ENCODE measurements around the gene ENTREP1.
"Not testable (repeated sequence)": the region's sequence is repeated elsewhere in the genome, so short reads cannot be mapped to it uniquely, and the experiment has no call there.

Gene ENTREP1

DNA sequence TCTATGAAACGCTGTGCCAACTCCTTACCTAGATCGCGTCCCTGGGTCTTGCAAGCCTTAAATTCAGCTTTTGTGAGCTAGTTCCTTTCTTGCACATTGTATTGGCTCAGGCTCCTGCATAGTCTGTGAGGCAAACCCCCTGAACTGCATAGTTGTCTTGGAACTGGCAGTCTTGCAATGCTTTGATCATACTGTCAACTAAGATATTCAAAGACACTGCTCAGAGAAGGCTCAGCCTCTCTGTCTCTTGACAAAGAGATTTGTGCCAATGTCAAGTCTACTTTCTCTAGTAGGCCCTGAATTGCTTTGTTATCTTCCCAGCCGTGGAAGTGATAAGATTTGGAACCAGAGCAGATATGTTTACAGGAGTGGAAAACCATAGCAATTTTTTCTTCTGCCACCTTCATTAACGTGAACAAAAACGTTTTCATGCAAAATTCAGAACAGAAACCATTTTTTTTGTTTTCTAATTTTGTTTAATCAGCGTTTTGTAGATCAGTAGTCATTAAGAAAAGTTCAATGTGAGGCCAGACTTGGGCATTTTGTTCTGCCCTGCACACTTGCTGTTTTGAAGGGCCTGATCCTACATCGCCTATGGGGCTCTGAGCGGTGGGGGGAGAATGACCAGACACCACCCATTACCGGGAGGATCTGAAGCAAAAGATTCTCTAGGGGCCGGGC lies 27.6 kb upstream of the ENTREP1 start:
- no peak overlapping the region for H3K27ac ChIP-seq
- no peak overlapping the region for H3K4me3 ChIP-seq
- no peak for TF ChIP-seq Cebpa-rat (IDR thresholded peaks at IDR 0.05)
- H4K20me1 ChIP-seq: no peaks in the 10 kb centered on the region
- H3K4me1 ChIP-seq: peaks cover 20% of the 10 kb centered on the region
- H3K9me3 ChIP-seq: no peaks in the 10 kb centered on the region
- H3K36me3 ChIP-seq: no peaks in the 10 kb centered on the region
- H3K9ac ChIP-seq: no peak overlapping the region
- no peak overlapping the region for H3K4me2 ChIP-seq
- H3K27me3 ChIP-seq: no peaks in the 10 kb centered on the region

GRCh38 chr9:69299315-69299714 lies 25.7 kb upstream of the ENTREP1 start:
- Histone ChIP-seq H3K27ac (no peak overlapping the region), H4K20me1 (no peaks in the 10 kb centered on the region), H3K36me3 (no peaks in the 10 kb centered on the region), H3K9ac (no peak overlapping the region), H3K9me3 (no peaks in the 10 kb centered on the region), H3K4me2 (no peak overlapping the region), H3K4me3 (no peak overlapping the region), H3K27me3 (no peaks in the 10 kb centered on the region), H3K4me1 (peaks cover 20% of the 10 kb centered on the region)
- TF ChIP-seq Cebpa-rat (IDR thresholded peaks at IDR 0.05): no peak

GRCh38 chr9:69299826-69300225 lies 25.2 kb upstream of the ENTREP1 start:
- no peaks in the 10 kb centered on the region for H4K20me1 ChIP-seq
- no peak overlapping the region for H3K9ac ChIP-seq
- H3K4me1 ChIP-seq: peaks cover 20% of the 10 kb centered on the region
- no peak overlapping the region for H3K27ac ChIP-seq
- no peak overlapping the region for H3K4me2 ChIP-seq
- TF ChIP-seq Cebpa-rat (IDR thresholded peaks at IDR 0.05): no peak
- H3K9me3 ChIP-seq: no peaks in the 10 kb centered on the region
- H3K36me3 ChIP-seq: no peaks in the 10 kb centered on the region
- H3K4me3 ChIP-seq: no peak overlapping the region
- no peaks in the 10 kb centered on the region for H3K27me3 ChIP-seq

DNA sequence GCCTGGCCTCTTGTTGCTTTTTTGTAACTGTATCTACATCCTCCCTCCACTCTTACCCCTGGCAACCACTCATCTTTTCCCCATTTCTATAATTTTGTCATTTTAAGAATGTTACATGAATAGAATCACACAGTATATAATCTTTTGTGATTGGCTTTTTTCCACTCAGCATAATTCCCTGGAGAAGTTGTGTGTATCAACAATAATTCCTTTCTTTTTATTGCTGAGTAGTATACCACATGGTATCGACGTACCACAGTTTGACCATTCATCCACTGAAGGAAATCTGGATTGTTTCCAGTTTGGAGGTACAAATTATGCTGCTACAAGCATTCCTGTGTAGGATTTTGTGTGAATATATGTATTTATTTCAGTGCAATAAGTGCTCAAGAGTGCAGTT lies 21.7 kb upstream of the ENTREP1 start:
- Histone ChIP-seq H3K27me3 (no peaks in the 10 kb centered on the region), H3K27ac (no peak overlapping the region), H3K36me3 (no peaks in the 10 kb centered on the region), H3K4me1 (0 out of 2 replicates have a peak, but pooled peaks cover 6% of the 10 kb centered on the region), H3K9me3 (no peaks in the 10 kb centered on the region), H3K4me2 (no peak overlapping the region), H3K4me3 (no peak overlapping the region), H3K9ac (no peak overlapping the region), H4K20me1 (no peaks in the 10 kb centered on the region)
- no peak for TF ChIP-seq Cebpa-rat (IDR thresholded peaks at IDR 0.05)

DNA sequence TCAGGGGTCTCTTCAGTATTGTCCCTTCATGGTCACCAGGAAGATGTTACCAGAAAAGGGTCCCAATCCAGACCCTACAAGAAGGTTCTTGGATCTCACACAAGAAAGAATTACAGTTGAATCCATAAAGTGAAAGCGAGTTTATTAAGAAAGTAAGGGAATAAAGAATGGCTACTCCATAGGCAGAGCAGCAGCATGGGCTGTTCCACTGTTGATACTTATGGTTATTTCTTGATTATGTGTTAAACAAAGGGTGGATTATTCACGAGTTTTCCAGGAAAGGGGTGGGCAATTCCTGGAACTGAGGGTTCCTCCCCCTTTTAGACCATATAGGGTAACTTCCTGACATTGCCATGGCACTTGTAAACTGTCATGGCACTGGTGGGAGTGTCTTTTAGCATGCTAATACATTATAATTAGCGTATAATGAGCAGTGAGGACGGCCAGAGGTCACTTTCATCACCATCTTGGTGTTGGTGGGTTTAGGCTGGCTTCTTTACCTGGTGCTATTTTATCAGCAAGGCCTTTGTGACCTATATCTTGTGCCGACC lies 18.0 kb upstream of the ENTREP1 start:
- not testable (repeated sequence) for H3K27me3 ChIP-seq, H3K4me2 ChIP-seq, H3K9ac ChIP-seq, H3K9me3 ChIP-seq, H3K27ac ChIP-seq, H3K36me3 ChIP-seq, H3K4me3 ChIP-seq, H4K20me1 ChIP-seq, H3K4me1 ChIP-seq

DNA sequence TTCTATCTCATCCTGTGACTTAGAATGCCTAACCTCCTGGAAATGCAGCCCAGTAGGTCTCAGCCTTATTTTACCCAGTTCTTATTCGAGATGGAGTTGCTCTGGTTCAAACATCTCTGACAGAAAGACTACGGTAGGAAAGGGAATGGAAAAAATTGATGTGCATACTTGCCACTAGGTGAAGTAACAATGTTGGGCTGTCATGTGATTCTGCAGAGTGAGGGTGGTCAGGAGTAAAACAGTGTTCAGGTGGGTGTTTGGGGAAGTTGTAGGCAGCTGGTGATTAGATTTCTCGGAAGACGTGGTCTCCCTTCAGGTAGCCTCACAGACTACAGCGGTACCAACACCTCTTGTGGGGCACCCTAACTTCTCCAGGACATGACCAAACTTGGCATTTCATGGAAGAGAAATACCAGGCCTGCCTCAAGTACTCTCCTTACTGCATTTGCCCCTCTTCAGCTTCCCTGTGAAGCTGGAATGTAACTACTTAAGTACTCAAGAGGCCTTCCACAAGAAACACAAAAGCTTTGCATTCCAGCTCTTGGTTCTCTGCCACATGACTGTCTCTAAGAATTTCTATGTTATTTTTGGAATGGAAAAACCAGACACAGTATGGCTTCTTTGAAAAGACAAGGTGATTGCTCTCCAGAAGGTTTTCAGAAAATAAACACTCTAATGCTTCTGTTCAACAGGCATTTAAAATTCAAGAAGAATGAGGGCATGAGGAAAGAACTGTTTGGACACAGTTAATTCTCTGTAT lies 17.4 kb upstream of the ENTREP1 start:
- Histone ChIP-seq H3K9me3 (peaks cover 9% of the 10 kb centered on the region), H3K4me2 (no peak overlapping the region), H4K20me1 (no peaks in the 10 kb centered on the region), H3K27me3 (no peaks in the 10 kb centered on the region), H3K36me3 (no peaks in the 10 kb centered on the region), H3K27ac (no peak overlapping the region), H3K4me3 (no peak overlapping the region), H3K9ac (no peak overlapping the region), H3K4me1 (no peaks in the 10 kb centered on the region)
- no peak for TF ChIP-seq Cebpa-rat (IDR thresholded peaks at IDR 0.05)

- peaks cover 17% of the 10 kb centered on the region for H3K9me3 ChIP-seq
- no peak overlapping the region for H3K4me3 ChIP-seq
- no peak overlapping the region for H3K27ac ChIP-seq
- no peak overlapping the region for H3K9ac ChIP-seq
- H3K4me1 ChIP-seq: no peaks in the 10 kb centered on the region
- H3K27me3 ChIP-seq: no peaks in the 10 kb centered on the region
- H4K20me1 ChIP-seq: no peaks in the 10 kb centered on the region
- H3K36me3 ChIP-seq: no peaks in the 10 kb centered on the region
- no peak overlapping the region for H3K4me2 ChIP-seq
- no peak for TF ChIP-seq Cebpa-rat (IDR thresholded peaks at IDR 0.05)
These were observed 16.6 kb upstream of the ENTREP1 start for GRCh38 chr9:69308206-69308931.

- no peaks in the 10 kb centered on the region for H4K20me1 ChIP-seq
- no peak overlapping the region for H3K4me2 ChIP-seq
- TF ChIP-seq Cebpa-rat (IDR thresholded peaks at IDR 0.05): no peak
- H3K9me3 ChIP-seq: peaks cover 32% of the 10 kb centered on the region
- H3K4me1 ChIP-seq: peaks cover 7% of the 10 kb centered on the region
- no peak overlapping the region for H3K27ac ChIP-seq
- 0 out of 2 replicates have a peak overlapping the region, but pooled peaks have one; percentile 9 for H3K4me3 ChIP-seq
- no peaks in the 10 kb centered on the region for H3K27me3 ChIP-seq
- no peaks in the 10 kb centered on the region for H3K36me3 ChIP-seq
- H3K9ac ChIP-seq: no peak overlapping the region
These were observed 11.8 kb upstream of the ENTREP1 start for GRCh38 chr9:69313175-69313574.

- peaks cover 32% of the 10 kb centered on the region for H3K9me3 ChIP-seq
- no peak overlapping the region for H3K4me3 ChIP-seq
- H3K4me1 ChIP-seq: peaks cover 8% of the 10 kb centered on the region
- H3K36me3 ChIP-seq: no peaks in the 10 kb centered on the region
- H3K27me3 ChIP-seq: no peaks in the 10 kb centered on the region
- no peaks in the 10 kb centered on the region for H4K20me1 ChIP-seq
- no peak overlapping the region for H3K9ac ChIP-seq
- no peak for TF ChIP-seq Cebpa-rat (IDR thresholded peaks at IDR 0.05)
- no peak overlapping the region for H3K4me2 ChIP-seq
- no peak overlapping the region for H3K27ac ChIP-seq
These were observed 10.5 kb upstream of the ENTREP1 start for GRCh38 chr9:69314547-69314946.

- Histone ChIP-seq H3K36me3 (no peaks in the 10 kb centered on the region), H3K27me3 (no peaks in the 10 kb centered on the region), H3K4me3 (no peak overlapping the region), H3K9ac (no peak overlapping the region), H4K20me1 (no peaks in the 10 kb centered on the region), H3K9me3 (peaks cover 28% of the 10 kb centered on the region), H3K4me1 (peaks cover 8% of the 10 kb centered on the region), H3K27ac (no peak overlapping the region), H3K4me2 (no peak overlapping the region)
- TF ChIP-seq Cebpa-rat (IDR thresholded peaks at IDR 0.05): no peak
These were observed 7.9 kb upstream of the ENTREP1 start for GRCh38 chr9:69317081-69317480.
